Activated T-cell treated with anti-CD3 and anti-CD28 coated beads for 4 hours (primary cell): ENCODE results near the gene VRK2.
"Not testable (repeated sequence)": the region's sequence is repeated elsewhere in the genome, so short reads cannot be mapped to it uniquely, and the experiment has no call there.

Source experiments
- DNase-seq: peaks from one replicate; pipeline ENCODE4 v3.0.0-alpha.2; 2020

The VRK2 gene

DNA sequence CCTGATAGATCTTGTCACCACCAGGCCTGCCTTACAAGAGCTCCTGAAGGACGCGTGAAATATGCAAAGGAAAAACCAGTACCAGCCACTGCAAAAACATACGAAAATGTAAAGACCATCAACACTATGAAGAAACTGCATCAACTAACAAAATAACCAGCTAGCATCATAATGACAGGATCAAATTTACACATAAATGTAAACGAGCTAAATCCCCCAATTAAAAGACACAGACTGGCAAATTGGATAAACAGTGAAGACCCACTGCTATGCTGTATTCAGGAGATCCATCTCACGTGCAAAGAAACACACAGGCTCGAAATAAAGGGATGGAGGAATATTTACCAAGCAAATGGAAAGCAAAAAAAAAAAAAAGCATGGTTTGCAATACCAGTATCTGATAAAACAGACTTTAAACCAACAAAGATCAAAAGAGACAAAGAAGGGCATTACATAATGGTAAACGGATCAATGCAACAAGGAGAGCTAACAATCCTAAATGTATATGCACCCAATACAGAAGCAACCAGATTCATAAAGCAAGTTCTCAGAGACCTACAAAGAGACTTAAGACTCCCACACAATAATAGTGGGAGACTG, 123.8 kb downstream of the VRK2 start:
- DNase-seq: not testable (repeated sequence)

GRCh38 chr2:58171831-58172230, 125.2 kb downstream of the VRK2 start:
- DNase-seq: not testable (repeated sequence)

DNA sequence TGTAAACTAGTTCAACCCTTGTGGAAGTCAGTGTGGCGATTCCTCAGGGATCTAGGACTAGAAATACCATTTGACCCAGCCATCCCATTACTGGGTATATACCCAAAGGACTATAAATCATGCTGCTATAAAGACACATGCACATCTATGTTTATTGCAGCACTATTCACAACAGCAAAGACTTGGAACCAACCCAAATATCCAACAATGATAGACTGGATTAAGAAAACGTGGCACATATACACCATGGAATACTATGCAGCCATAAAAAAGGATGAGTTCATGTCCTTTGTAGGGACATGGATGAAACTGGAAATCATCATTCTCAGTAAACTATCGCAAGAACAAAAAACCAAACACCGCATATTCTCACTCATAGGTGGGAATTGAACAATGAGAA, 130.6 kb downstream of the VRK2 start:
- DNase-seq: not testable (repeated sequence)

DNA sequence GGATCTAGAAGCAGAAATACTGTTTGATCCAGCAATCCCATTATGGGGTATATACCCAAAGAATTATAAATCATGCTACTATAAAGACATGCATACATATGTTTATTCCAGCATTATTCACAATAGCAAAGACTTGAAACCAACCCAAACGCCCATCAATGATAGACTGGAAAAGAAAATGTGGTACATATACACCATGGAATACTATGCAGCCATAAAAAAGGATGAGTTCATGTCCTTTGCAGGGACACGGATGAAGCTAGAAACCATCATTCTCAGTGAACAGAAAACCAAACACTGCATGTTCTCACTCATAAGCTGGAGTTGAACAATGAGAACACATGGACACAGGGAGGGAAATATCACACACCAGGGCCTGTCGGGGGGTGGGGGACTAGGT, 133.6 kb downstream of the VRK2 start:
- DNase-seq: not testable (repeated sequence)

- DNase-seq: no peak
These were observed 134.0 kb downstream of the VRK2 start for GRCh38 chr2:58180635-58181034.

DNA sequence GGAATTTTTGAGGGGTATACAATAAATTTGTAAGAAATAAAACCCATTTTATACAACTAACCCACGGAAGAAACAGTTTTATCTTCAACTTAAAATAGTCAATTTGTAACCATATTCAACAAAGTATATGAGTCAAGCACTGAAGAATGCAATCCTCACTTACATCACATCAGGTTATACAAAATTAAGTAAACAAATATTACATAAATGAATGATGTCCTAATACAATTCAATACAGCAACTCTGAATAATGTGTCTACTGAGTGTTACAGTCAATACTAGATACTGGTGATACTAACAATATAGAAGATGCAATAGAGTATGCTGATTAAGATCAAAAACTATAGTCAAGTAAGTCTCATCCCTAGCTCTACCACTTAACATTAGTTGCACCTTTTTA, 135.9 kb downstream of the VRK2 start:
- DNase-seq: no peak

DNA sequence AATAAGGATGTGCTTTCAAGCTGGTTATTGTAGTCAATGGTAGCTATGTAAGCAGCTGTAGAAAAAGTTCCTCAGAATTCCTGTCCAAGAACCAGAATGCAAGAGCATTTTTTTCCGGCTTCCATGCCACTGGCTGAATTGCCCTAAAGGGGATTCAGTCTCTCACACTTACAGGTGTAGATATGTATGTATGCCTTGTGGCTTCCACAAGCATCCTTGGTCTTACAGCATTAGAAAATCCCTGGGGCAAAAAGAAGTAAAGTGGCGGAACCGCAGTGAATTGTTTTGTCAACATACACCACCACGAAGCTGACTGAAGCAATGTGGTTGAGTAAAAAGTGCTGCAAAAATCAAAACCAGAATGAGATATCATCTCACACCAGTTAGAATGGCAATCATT, 139.9 kb downstream of the VRK2 start:
- DNase-seq: no peak

GRCh38 chr2:58187022-58187421, 140.4 kb downstream of the VRK2 start:
- DNase-seq: not testable (repeated sequence)

GRCh38 chr2:58194458-58194857, 147.9 kb downstream of the VRK2 start:
- no peak for DNase-seq

DNA sequence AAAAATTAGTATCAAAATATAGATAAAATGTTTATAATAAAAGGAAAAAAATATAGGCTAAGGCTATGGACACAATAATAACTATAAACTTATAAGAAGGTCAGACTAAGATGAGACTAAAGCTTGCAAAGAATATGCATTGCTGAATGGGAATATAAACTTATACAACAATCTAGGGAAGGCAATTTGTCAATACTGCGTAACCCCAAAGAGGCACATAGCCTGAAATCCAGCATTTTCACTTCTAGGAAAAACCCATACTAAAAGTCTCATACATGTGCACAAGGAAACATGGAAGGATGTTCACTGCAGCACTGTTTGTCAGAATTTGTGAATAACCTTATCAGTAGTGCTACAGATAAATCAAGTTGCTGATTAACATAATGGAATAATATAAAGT, 149.1 kb downstream of the VRK2 start:
- no peak for DNase-seq

- no peak for DNase-seq
These were observed 151.3 kb downstream of the VRK2 start for GRCh38 chr2:58197894-58198293.

DNA sequence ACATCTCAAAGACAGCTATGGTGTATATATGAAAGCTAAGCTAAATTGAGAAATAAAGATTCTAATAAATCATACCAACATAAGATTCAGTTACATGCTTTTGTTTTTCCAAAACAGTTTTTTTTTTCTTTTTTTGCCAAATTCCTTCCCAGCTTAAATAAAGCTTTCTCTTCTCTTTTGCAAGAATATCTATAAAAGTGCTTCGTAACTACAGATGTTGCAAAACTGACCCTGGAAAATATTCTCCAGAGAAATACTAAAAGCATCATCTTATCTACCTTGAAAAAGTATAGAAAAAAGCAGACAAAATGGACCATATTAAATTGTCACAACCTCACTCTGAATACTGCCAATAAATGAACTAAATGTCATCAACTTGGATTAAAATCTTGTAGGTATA, 155.8 kb downstream of the VRK2 start:
- DNase-seq: no peak

DNA sequence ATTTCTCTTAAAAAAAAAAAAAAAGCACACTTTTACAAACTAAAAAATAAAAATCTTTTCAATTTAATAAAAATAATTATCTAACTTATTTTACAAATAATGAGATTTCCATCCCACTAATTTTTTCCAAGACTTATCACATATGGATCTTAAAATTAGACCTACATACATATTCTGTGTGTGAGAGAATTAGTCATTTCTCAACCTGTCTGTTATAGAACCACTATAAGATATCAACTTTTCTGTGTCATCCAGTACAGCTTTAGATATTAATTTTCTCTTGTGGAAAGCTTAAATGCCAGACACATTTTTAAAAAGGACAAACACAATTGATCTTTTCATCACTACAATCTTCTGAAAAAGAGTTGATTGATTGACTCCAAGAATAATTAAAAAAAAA, 156.4 kb downstream of the VRK2 start:
- DNase-seq: no peak

DNA sequence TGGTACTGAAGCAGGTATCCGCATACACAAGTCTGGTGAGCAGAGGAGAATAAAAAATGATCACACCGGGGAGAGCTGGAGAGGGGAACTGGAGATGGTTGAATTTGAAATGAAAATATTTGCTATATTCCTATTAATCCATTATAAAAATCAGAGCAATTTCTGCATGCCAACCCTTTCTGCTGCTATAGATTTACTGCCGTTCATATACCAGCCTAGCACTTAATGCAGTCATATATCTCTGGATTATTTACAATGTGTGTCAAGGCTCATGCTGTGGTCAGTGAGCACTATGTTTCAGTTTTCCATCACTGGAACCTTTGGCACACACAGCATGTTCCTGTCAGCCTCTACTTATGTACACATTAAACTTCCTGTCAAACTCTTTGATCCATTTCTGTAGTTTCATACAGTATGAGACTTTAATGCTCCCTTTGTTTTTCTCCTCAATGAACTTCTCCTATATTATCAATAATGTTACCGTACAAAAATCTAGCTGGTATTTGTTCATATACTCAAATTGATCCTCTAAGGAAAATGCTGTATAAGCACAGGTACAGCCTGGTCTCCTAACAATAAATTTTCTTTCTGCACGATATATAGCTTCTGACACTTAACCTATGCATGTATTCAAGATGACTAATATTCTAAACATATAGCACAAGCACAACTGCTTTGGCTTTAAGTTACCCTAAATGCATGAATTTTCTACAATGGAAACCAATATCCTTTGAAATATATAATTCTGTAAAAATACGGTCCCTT, 157.8 kb downstream of the VRK2 start:
- DNase-seq: no peak

GRCh38 chr2:58206785-58207184, 160.2 kb downstream of the VRK2 start:
- no peak for DNase-seq

DNA sequence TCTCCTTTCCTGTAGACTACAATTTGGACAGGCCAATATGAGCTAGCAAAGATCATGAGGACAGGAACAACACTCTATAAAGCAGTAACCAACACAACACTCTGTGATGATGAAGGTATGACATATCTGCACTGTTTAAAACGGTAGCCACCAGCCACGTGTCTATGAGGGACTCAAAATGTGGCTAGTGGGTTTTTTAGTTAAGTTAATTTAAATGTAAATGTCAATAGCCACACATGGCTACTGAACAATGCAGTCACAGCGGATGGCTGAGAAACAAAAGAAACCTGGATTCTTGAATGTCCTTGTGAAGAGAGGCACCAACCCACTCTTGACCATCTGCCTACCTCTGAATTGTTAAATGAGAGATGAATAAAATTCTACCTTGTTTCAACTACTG, 160.6 kb downstream of the VRK2 start:
- no peak for DNase-seq
